ENCODE measurements around the gene RBM5.

RBM5 gene

DNA sequence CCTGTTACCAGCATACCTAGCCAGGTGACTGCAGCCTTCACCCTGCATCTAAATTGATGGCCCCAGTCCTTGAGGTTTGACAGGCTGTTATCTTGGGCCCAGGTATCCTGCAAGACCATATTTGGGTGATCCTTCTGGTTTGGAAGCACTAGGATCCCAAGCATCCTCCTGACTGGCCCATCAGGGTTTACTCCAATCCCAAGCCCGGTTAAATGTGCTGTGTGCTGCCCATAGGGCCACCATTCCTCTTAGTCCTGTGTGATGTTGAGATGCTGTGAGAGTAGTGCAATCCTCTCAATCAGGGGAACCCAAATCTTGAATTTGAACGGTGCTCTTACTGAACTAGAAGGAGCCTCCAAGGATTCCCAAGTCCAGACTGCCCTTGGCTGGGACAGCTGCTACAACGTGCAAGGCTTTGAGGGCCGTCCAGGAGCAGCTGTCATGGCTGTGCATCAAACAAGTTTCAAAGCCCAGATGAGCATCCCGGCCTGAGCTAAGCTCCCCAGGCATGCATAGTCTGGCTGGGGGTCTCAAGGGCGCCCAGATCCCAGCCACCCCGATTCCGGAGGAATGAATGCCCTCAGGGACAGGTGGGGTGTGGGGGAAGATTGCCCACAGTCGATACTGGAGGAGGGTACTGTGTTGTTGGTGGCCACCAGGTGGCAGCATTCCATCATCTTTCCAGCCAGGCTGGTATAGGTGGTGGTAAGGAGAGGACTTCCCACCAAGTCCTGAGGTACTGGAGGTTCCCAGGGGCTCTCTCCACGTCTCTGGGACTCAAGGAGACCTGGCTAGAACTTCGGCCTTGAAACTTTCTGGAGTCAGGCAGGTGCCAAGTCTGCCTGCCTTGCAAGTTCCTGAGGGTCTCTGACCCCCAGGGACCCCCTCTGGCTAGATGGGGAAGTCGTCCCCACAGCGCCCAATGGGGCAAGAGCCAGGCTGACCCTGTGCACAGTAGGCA is 32.6 kb downstream of the RBM5 start:
- peak; percentile 17 to 37 for DNase-seq (ENCODE audit: low read depth in 2 of 2)

DNA sequence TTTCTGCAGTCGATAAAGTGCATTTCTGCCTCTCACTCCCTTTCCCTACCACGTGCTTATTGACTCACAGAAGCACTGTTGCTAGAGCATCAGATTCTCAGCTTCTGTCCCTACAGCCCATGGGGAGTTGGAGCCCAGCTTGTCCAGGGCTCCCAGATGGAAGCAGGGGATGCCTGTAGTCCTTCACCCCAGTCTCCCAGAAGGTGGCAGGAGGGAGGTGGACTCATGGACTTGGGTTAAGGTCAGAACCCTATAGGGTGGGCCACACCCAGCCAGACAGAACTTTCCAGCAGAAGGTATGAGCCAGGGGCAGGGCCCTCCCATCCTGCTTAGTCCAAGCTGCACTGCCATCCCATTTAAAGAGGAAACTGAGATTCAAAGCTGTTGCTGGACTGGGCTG is 33.4 kb downstream of the RBM5 start:
- no peak for DNase-seq (ENCODE audit: low read depth in 2 of 2)

DNA sequence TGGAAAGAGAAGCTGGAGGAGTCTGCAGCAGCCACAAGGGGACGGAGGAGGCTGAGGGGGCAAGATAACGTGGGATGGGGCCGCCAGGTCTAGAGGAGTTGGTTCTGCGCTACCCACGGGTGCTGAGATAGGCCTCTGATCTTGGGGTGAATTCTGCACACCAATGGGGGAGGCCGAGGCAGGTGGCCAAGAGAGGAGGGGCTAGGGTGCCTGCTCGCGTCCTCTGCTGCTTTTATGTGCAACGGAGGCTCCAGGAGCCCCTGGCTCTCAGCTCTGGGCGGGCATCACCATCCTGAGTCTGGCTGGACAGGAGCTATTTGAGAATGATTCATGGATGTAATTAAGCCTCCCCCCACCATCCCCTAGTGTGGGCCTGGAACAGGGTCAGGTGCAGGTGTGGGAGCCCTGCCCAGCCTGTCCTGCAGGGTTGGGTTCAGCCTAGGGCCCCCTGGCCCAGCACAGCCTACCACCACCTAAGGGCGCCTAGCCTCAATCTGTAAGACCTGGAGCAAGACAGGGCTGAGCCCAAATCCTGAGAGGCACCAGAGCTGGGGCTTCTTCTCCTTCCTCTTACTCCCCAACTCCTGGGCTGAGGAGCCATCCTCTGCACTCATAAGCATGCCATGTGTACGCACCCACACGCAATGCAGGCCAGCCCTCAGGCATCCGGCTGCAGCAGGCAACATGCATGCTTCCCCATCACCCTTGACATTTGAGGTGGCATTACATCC is 34.1 kb downstream of the RBM5 start:
- DNase-seq (ENCODE audit: low read depth in 2 of 2), result no peak

DNA sequence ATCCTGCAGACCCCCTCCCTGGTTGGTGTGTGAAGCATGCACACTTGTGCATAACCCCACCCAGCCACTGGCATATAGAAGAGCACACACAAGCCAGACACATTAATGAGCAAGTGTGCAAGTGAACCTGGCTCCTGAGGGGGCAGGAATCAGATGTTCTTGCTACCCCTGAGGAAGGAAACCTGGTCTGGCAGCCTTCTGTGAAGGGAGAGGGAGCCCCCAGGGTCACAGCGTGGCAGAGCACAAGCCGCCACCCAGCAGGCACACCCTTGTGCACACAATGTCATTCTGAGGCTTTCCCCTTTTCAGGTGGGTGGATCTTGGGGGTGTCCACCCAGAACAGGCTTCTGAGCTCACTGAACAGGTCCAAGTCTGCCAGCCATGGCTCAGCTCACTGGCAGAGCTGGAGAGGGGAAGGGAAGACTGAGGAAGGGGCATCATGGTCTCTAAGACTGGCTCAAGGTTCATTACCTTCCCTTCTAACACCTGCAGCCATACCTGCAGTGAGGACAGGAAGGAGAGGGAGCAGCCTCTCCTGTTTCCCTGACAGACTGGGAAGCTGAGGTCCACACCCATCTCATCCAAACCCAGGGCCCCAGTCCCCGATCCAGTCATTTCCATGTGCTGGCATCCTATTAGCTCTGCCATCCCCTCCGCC is 34.8 kb downstream of the RBM5 start:
- DNase-seq (ENCODE audit: low read depth in 2 of 2), result no peak

DNA sequence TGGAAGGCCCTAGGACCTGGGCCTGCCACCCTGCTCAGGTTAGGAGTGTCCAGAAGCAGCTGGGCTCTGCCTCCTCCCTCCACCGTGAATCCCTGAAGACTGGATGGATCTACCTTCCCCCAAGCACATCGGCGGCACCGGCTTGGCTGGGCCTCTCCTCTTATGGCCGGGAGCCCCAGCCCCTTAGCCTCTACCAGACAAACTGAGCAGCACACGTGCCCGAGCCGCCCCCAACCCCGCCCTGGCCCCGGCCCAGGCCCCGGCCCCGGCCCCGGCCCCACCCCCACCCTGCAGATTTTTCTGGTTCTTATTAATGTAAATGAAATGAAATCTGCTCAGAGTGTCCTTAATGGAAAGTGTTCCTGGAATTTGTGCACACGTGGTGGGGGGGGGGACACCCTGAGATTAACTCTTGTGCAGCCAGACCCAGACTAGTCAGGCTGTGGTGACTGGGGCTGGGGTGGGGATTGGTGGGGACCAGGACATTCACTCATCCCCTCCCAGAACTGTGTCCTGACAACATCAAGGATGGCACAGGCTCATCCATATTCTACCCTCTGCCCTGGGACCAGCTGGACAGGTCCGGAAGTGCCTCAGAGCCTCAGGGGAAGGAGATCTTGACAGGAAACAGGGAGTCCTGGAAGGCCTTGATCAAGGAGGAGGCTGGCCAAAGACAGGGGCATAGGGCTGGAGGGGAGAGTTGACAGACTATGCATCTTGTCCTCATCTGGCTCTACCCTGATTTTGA is 35.5 kb downstream of the RBM5 start:
- no peak for DNase-seq (ENCODE audit: low read depth in 2 of 2)

DNA sequence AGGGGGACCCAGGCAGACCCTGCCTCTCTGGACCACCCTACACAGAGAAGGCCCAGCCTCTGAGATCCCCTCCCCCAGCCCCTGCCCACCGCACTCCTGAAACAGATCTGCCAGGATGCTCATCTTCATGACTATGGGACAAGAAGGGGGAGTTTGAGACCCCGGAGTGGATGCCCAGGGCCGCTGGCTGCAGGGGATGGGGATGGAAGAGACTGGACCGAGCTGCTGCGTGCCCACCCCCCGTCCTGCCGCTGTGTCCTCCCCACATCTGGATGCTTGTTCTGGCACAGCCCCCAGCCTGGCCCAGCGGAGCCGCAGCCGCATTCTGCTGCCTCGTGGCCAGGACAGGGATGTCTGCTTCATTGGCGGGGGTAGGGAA is 36.1 kb downstream of the RBM5 start:
- no peak for DNase-seq (ENCODE audit: low read depth in 2 of 2)

- no peak for DNase-seq (ENCODE audit: low read depth in 2 of 2)
Measured at GRCh38 chr3:50125541-50126286, 37.0 kb downstream of the RBM5 start.

DNA sequence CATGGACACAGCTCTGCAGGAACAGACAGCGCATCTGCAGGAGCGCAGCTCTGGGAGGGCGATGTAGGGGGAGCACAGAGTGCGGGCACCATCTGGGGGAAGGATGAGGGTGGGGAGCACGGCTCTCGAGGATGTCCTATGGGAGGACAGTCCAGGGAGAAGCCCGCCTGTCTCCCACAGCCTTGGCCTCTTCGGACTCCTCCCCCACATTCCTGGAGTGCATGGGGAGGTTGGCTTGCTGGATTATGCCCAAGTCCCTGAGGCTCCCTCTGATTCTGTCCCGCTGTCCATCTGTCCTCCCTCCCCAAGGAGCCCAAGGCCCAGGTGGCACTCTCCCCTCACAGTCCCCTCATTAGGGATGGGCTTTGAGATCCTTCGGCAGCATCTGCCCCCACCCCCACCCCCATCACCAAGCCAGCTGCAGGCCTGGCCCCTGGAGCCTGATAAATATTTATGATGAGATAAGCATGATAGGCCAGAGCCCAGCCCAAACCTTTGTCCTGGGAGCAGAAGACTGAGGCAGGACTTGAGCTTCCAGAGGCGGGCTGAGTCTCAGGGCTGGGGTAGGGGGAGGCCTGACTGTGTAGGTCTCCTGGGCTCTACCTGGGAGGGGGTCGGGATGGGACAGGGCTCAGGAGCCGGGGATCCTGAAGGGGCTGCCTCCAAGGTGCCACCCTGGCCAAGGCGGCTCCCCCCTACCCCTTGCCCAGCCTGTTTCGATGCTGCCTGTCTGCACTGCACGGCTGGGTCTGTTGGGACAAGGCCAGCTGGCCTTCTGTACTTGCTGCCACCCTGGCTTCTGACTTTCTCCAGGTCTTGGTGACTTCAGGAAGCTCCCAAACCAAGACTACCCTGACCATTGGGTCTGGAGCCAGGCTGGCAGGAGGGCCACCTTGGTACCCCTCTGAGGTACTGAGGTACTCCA is 37.8 kb downstream of the RBM5 start:
- no peak for DNase-seq (ENCODE audit: low read depth in 2 of 2)

DNA sequence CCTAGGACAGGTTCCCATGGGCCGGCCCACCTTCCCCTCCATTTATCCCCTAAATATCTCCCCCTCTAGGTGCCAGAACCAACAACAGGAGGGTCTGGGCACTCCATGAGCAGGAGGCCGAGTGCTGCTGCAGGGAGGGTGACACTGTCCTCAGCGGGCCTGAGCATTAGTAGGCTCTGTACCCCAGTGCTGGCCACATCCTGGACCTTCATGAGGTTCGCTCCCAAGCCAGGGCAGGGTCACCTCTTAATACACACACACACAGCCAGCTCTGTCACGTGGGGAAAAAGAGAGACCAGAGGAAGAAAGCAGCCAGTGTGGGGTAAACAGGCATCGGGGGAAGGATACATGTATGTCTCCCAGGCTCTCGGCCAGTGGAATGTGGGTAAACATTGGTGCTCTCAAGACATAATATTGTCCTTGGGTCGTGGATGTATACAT is 38.6 kb downstream of the RBM5 start:
- DNase-seq (ENCODE audit: low read depth in 2 of 2), result no peak

DNA sequence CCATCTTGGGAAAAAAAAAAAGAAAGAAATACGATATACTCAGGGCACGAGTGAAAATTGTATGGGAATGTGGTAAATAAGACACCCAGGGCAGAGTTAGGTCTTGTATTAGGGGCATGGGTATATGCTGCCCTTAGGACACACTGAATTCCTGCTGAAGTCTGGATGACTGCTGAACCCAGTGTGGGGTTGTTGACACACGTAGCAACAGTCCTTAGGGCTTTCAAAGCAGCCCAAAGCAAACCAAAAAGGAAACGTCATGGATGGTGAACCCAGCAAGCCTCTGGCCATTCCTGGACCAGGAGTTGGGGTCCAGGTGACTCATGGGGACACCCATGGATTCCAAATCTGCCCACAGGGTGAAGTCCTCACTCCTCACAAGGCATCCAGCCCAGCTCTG is 39.3 kb downstream of the RBM5 start:
- DNase-seq (ENCODE audit: low read depth in 2 of 2), result no peak

DNA sequence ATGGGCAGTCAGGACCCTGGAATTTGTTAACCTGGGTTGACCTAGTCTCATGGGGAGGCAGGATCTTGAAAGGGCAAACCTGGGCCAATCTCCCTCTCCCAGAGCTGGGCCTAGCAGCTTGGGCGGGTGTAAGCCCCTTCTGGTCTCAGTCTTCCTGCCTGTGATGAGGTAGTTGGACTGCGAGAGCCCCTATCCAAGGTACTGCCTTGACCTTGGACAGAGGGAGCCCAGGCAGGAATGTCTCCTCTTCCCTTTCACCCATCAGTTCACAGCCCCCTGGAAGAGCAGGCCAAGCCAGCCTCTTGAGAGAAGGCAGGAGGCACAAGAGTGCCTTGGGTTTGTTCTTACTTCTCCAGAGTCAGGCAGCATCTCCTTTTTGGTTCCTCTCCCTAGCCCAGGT is 41.7 kb downstream of the RBM5 start:
- no peak for DNase-seq (ENCODE audit: low read depth in 2 of 2)

- no peak for DNase-seq (ENCODE audit: low read depth in 2 of 2)
Measured at GRCh38 chr3:50132421-50133282, 43.9 kb downstream of the RBM5 start.

GRCh38 chr3:50133283-50133615 is 44.5 kb downstream of the RBM5 start:
- no peak for DNase-seq (ENCODE audit: low read depth in 2 of 2)

- DNase-seq (ENCODE audit: low read depth in 2 of 2), result no peak
Measured at GRCh38 chr3:50134367-50134766, 45.6 kb downstream of the RBM5 start.

- DNase-seq (ENCODE audit: low read depth in 2 of 2), result no peak
Measured at GRCh38 chr3:50135964-50136363, 47.2 kb downstream of the RBM5 start.

GRCh38 chr3:50136714-50137405 is 48.1 kb downstream of the RBM5 start:
- no peak for DNase-seq (ENCODE audit: low read depth in 2 of 2)

DNA sequence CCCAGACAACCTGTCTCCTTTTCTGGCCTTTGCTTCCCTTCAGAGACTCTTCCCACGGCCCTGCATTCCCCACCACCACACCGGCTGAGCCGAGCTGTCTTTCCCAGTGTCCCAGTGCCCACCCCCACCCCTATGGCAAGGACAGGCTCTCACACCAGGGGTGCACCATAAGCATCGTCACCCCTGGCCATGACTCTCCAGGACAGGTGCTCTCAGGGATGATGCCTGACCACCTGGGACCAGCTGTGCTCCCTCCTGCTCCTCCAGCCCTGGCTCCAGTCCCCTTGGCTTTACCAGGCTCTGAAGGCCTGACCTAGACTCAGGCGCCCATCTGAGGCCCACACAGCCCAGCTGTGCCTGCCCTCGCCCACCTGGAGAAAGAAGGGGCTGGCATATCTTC is 48.8 kb downstream of the RBM5 start:
- no peak for DNase-seq (ENCODE audit: low read depth in 2 of 2)
